ENCODE data around the gene CAP2. TPM values are rescaled to one million over a fixed set of nuclear protein-coding genes. Genes with fewer than 3 reads are reported as not detected.
"Not testable (repeated sequence)": the region's sequence is repeated elsewhere in the genome, so short reads cannot be mapped to it uniquely, and the experiment has no call there.

The CAP2 gene
- total RNA-seq, 1 experiment from 2014 or later: 11.3 TPM

DNA sequence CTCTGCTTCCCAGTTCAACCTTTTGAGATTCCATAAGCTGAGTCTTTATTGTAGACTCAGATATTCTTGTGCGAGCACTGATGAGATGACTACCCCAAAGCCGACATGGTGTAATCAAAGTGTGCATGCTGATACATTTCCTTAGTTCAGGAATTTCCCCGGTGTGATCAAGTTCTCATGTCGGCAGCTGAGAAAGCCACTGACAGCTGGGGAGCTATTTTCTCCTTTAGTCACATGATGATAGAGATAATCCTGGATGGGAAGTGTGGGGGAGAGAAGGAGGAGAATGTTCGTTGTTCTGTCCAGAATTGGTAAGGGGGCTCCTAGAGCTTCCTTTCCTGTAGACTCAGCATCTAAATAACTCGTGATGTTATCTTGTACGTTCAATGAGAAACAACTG, 7.7 kb upstream of the CAP2 start:
- Histone ChIP-seq H3K27me3 (ENCODE audit: control insufficient read depth, insufficient read depth, low read length) (no peaks in the 10 kb centered on the region), H3K4me3 (ENCODE audit: insufficient read depth, low read depth, low read length) (no peak overlapping the region), H3K36me3 (replicated peaks; ENCODE audit: control insufficient read depth, insufficient read depth, low read length) (no peaks in the 10 kb centered on the region)
- no peak for DNase-seq

DNA sequence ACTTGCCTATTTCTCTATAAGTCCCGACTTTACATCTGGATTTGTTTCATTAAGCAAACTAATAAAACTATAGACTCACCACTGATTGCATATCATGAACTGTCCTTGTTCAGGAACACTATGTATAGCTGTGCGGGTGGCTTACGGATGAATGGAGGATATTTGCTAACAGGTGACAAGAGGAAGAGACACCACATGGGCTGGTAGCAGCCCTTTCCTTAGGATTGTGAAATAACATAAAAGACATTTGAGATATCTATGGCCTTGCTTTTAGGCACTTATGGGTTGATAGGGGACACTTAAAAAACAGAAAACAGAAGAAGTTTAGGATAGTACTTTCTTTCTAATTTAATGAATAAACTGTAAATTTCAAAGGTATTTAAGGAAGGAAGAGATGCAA, 5.0 kb upstream of the CAP2 start:
- Histone ChIP-seq H3K36me3 (replicated peaks; ENCODE audit: control insufficient read depth, insufficient read depth, low read length) (no peaks in the 10 kb centered on the region), H3K4me3 (ENCODE audit: insufficient read depth, low read depth, low read length) (no peak overlapping the region), H3K27me3 (ENCODE audit: control insufficient read depth, insufficient read depth, low read length) (no peaks in the 10 kb centered on the region)
- no peak for DNase-seq

DNA sequence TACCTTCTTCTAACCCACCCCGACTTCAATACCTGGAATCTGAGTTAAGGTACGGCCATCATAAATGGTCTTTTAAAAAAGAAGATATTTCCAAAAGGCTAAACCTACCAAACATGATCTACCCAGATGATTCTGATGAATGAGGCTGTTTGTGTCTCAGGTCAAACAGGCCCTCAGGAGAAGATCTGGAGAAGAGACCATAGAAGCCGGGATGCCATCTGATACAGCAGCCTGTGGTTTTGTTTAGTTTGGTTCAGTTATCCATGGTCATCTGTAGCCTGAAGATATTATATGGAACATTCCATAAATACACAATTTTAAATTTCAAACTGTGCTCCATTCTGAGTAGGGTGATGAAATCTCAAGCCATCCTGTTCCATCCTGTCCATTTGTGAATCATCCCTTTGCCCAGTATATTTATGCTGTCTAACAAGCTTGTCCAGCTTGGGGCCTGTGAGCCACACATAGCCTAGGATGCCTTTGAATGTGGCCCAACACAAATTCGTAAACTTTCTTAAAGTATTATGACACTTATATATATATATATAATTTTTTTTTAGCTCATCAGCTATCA, 4.0 kb upstream of the CAP2 start:
- no peaks in the 10 kb centered on the region for H3K27me3 ChIP-seq (ENCODE audit: control insufficient read depth, insufficient read depth, low read length)
- H3K4me3 ChIP-seq (ENCODE audit: insufficient read depth, low read depth, low read length): no peak overlapping the region
- H3K36me3 ChIP-seq (replicated peaks; ENCODE audit: control insufficient read depth, insufficient read depth, low read length): no peaks in the 10 kb centered on the region
- DNase-seq: no peak

DNA sequence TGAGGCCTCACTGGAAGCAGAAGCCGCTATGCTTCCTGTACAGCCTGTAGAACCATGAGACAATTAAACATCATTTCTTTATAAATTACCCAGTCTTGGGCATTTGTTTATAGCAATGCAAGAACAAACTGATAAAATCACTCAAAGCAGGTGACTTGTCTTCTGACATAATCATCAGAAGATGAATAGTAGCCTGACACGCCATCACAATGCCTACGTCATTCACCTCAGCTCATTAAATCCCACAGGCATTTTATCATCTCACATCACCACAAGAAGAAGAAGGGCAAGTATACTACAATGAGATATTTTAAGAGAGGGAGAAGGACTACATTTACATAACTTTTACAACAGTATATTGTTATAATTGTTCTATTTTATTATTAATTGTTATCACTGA, 3.1 kb upstream of the CAP2 start:
- no peak for DNase-seq
- no peak overlapping the region for H3K4me3 ChIP-seq (ENCODE audit: insufficient read depth, low read depth, low read length)
- no peaks in the 10 kb centered on the region for H3K27me3 ChIP-seq (ENCODE audit: control insufficient read depth, insufficient read depth, low read length)
- no peaks in the 10 kb centered on the region for H3K36me3 ChIP-seq (replicated peaks; ENCODE audit: control insufficient read depth, insufficient read depth, low read length)

DNA sequence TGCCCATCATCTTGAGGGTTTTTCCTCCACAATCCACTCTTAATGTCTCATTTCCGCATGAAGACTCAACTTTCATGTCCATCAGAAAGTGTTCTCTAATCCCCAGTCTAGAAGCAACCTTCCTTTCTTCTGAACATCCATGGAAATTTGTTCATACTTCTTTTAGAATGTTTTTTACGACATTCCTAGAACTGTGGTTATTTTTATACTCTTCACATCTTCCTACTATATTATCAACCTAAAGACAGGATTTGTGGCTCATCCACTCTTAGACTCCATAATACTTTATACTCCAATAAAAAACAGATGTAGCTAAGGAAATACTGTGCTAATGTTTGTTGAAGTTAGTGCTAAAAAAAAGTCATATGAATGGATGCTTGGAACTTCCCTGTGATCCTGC, 1.4 kb upstream of the CAP2 start:
- no peak overlapping the region for H3K4me3 ChIP-seq (ENCODE audit: insufficient read depth, low read depth, low read length)
- H3K27me3 ChIP-seq (ENCODE audit: control insufficient read depth, insufficient read depth, low read length): no peaks in the 10 kb centered on the region
- no peak for DNase-seq
- no peaks in the 10 kb centered on the region for H3K36me3 ChIP-seq (replicated peaks; ENCODE audit: control insufficient read depth, insufficient read depth, low read length)

DNA sequence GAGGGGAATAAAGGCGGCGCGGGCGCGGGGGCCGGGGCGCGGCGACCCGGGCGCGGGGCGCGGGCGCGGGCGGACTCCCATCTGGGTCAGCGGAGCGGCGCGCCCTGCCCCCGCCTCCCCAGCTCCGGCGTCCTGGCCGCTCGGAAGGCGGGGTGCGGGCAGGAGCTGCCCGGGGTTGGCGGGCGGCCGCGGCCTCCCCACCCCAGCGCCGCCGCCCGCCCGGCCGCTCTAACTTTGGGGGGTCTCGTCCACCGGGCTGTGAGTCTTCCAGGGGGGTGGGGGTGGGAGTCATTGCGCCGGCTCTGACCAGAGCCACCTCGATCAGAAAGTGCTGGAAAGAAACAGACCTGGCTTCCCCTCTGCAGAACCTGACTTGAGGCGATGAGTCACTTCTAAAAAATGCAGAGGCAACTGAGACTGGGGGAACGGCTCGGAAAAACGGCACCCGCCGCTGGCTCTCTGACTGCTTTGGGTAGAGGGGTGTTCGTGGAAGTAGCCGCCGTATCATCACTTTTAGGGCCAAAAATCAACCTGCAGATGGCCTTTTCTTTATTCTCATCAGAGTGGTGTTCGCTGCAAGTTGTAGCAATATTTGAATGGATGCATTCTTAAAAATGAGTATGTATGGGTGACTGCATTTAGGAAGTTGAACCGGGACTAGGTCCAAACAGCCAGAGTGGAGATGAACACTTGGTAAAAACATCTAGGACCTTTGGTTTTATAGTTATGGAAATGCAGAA, 667 bp downstream of the CAP2 start:
- peak; percentile 91 for DNase-seq
- Histone ChIP-seq H3K4me3 (ENCODE audit: insufficient read depth, low read depth, low read length) (peak overlapping the region; percentile 55), H3K27me3 (ENCODE audit: control insufficient read depth, insufficient read depth, low read length) (no peaks in the 10 kb centered on the region), H3K36me3 (replicated peaks; ENCODE audit: control insufficient read depth, insufficient read depth, low read length) (no peaks in the 10 kb centered on the region)

DNA sequence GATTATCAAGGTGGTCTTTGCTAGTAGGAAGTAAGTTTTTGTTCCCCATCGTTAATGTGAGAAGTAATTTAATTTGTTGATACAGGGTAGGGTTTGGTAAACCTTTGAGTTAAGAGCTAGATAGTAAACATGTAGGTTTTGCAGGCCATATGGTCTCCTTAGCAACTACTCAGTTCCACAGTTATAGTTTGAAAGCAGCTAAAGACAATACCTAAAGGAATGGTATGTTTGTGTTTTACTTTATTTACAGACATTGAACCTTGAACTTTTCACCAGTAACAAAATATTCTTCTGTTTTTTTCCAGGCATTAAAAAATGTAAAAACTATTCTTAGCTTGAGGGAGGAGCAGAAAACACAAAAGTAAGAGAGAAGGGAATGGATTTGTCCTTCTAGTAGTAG, 1.7 kb downstream of the CAP2 start:
- no peaks in the 10 kb centered on the region for H3K27me3 ChIP-seq (ENCODE audit: control insufficient read depth, insufficient read depth, low read length)

DNA sequence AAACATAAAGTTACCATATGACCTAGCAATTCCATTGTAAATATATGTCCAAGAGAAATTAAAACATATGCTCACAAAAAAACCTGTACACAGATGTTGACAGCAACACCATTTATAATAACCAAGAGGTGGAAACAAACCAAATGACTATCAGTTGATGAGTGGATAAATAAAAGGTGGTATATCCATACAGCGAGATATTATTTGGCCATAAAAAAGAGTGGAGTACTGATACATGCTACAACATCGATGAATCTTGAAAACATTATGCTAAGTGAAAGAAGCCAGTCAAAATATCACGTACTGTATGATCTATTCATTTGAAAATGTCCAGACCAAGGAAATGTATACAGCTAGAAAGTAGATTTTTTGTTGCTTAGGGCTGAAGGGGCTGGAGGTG, 2.9 kb downstream of the CAP2 start:
- Histone ChIP-seq H3K4me3 (ENCODE audit: insufficient read depth, low read depth, low read length) (no peak overlapping the region), H3K27me3 (ENCODE audit: control insufficient read depth, insufficient read depth, low read length) (no peaks in the 10 kb centered on the region), H3K36me3 (replicated peaks; ENCODE audit: control insufficient read depth, insufficient read depth, low read length) (no peaks in the 10 kb centered on the region)
- DNase-seq: no peak

More for the DNA sequence above, 1.7 kb downstream of the CAP2 start:
- no peaks in the 10 kb centered on the region for H3K36me3 ChIP-seq (replicated peaks; ENCODE audit: control insufficient read depth, insufficient read depth, low read length)
- no peak for DNase-seq
- no peak overlapping the region for H3K4me3 ChIP-seq (ENCODE audit: insufficient read depth, low read depth, low read length)

DNA sequence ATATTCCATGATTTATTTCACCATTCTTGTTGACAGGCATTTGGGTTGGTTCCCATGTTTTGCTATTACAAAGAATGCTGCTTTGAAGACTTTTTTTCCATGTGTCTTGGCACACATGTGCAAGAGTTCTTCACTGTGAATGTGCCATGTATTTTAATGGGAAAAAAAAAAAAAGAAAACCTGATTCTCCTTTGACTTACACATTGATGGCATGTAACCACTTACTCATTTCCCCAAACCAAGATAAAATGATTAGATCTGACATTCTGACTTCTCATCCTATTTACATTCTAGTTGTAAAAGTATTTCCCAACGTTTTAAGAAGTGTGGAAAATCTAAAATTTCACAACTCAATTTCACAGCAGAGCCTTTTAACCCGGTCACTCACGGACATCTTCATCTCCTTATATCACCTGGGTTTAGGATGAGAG, 4.4 kb downstream of the CAP2 start:
- no peak overlapping the region for H3K4me3 ChIP-seq (ENCODE audit: insufficient read depth, low read depth, low read length)

DNA sequence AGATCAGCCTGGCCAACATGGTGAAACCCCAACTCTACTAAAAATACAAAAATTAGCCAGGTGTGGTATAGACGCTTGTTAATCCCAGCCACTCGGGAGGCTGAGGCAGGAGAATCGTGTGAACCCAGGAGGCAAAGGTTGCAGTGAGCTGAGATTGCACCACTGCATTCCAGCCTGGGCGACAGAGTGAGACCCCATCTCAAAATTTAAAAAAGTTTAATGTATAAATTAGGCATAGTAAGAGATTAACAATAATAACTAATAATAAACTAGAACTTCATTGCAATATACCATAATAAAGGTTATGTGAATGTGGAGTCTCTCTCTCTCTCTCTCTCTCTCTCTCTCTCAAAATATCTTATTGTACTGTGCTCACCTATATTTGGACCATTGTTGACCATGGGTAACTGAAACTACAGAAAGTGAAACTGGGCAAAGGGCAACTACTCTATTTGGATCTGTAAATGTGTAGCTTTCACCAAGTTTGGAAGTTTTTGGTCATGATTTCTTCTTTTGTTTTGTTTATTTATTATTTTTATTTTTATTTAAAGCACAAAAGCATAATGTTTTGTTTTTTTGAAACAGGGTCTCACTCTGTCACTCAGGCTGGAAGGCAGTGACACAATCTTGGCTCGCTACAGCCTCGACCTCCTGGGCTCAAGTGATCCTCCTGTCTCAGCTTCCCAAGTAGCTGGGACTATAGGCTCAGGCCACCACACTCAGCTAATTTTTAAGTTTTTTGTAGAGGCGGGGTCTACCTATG, 12.0 kb downstream of the CAP2 start:
- not testable (repeated sequence) for H3K36me3 ChIP-seq (replicated peaks; ENCODE audit: control insufficient read depth, insufficient read depth, low read length); H3K4me3 ChIP-seq (ENCODE audit: insufficient read depth, low read depth, low read length); H3K27me3 ChIP-seq (ENCODE audit: control insufficient read depth, insufficient read depth, low read length); DNase-seq

More for the DNA sequence above, 4.4 kb downstream of the CAP2 start:
- DNase-seq: no peak
- Histone ChIP-seq H3K27me3 (ENCODE audit: control insufficient read depth, insufficient read depth, low read length) (no peaks in the 10 kb centered on the region), H3K36me3 (replicated peaks; ENCODE audit: control insufficient read depth, insufficient read depth, low read length) (no peaks in the 10 kb centered on the region)

DNA sequence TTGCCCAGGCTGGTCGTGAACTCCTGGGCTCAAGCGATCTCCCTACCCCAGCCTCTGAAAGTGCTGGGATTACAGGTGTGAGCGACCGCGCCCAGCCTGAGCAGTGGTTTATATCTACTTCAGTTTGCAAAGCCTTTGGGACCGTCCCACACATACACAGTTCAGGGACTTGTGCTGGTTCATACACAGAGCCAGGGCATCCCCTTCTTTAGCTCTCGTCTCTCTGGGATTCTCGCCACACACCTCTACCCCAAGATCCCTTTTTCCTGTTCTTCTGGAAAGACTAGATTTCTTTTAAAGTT, 12.5 kb downstream of the CAP2 start:
- Histone ChIP-seq H3K4me3 (ENCODE audit: insufficient read depth, low read depth, low read length) (no peak overlapping the region), H3K27me3 (ENCODE audit: control insufficient read depth, insufficient read depth, low read length) (no peaks in the 10 kb centered on the region), H3K36me3 (replicated peaks; ENCODE audit: control insufficient read depth, insufficient read depth, low read length) (no peaks in the 10 kb centered on the region)
- DNase-seq: no peak

DNA sequence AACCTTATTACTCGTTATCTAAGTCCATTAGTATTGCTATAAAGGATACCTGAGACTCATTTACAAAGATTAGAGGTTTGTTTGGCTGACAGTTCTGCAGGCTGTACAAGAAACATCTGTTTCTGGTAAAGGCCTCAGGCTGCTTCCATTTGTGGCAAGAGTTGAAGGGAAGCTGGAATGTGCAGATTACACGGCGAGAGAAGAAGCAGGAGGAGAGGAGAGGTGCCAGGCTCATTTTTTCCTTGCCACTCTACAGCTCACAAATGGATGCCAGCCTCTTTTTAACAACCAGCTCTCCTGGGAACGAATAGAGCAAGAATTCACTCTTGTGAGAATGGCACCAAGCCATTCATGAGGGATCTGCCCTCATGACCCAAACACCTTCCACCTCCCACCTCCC, 14.7 kb downstream of the CAP2 start:
- no peaks in the 10 kb centered on the region for H3K36me3 ChIP-seq (replicated peaks; ENCODE audit: control insufficient read depth, insufficient read depth, low read length)
- H3K4me3 ChIP-seq (ENCODE audit: insufficient read depth, low read depth, low read length): no peak overlapping the region
- DNase-seq: no peak

DNA sequence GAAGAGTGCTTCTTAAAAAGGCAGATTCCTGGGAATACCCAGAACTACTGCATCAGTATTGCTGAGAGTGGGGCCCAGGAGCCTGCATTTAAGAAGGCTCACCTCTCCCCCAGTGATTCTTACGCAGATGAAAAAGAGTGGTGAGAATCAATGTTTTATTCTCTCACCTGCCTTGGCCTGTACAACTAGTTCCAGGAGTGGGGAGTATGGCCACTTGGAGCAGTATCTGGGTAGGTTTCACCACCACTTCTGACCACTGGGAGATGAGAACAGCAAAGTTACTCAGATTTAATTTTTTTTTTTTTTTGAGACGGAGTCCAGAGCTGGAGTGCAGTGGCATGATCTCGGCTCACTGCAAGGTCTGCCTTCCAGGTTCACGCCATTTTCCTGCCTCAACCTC, 16.9 kb downstream of the CAP2 start:
- DNase-seq: no peak

More for the DNA sequence above, 14.7 kb downstream of the CAP2 start:
- H3K27me3 ChIP-seq (ENCODE audit: control insufficient read depth, insufficient read depth, low read length): no peaks in the 10 kb centered on the region

DNA sequence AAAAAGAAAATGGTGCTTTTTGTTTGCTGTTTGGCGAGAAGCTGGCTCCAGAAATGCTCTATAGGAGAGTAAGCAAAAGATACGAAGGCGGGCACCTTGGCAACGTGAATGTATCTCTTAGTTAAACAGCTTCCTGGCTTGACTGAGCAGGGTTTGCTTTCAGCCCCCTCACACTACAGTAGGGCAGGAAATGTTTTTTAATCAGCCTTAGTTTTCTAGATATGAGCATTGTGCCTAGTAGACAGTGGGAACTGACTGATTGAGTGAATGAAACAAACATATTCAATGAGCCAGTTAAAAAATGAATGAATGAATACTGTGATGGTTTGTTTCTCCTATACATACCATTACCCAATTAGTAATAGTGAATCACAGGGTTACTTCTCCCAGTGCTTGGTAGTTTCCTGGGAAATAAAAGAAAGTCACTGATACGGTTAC, 19.9 kb downstream of the CAP2 start:
- no peaks in the 10 kb centered on the region for H3K36me3 ChIP-seq (replicated peaks; ENCODE audit: control insufficient read depth, insufficient read depth, low read length)
- no peaks in the 10 kb centered on the region for H3K27me3 ChIP-seq (ENCODE audit: control insufficient read depth, insufficient read depth, low read length)
- DNase-seq: no peak
- H3K4me3 ChIP-seq (ENCODE audit: insufficient read depth, low read depth, low read length): no peak overlapping the region

More for the DNA sequence above, 16.9 kb downstream of the CAP2 start:
- Histone ChIP-seq H3K36me3 (replicated peaks; ENCODE audit: control insufficient read depth, insufficient read depth, low read length) (no peaks in the 10 kb centered on the region), H3K4me3 (ENCODE audit: insufficient read depth, low read depth, low read length) (no peak overlapping the region), H3K27me3 (ENCODE audit: control insufficient read depth, insufficient read depth, low read length) (no peaks in the 10 kb centered on the region)

DNA sequence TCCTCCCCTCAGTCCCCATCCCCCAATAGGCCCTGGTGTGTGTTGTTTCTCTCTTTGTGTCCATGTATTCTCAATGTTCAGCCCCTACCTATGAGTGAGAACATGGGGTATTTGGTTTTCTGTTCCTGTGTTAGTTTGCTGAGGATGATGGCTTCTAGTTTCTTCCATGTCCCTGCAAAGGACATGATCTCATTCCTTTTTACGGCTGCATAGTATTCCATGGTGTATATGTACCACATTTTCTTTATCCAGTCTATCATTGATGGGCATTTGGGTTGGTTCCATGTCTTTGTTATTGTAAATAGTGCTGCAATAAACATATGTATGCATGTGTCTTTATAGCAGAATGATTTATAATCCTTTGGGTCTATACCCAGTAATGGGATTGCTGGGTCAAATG, 21.0 kb downstream of the CAP2 start:
- H3K27me3 ChIP-seq (ENCODE audit: control insufficient read depth, insufficient read depth, low read length); DNase-seq; H3K36me3 ChIP-seq (replicated peaks; ENCODE audit: control insufficient read depth, insufficient read depth, low read length); H3K4me3 ChIP-seq (ENCODE audit: insufficient read depth, low read depth, low read length): not testable (repeated sequence)
